ENCODE data around the gene ARHGAP25.

ARHGAP25 gene

DNA sequence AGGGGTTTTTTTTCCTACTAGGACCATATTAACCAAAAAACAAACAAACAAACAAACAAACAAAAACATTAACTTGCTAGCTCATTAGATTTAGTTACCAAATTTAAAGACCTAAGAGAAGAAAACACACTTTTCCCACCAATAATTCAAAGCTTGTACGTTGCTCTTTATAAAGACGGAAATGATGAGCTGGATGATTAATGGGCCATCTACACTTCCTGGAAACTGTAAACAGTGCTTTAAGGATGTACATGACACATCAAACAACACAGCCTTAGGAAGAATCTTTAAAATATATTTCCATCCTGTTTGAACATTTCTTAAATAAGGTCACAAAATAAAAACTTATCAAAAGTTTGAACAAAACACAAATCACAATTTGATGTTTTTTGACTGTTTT, 135.6 kb downstream of the ARHGAP25 start:
- no peak for DNase-seq

DNA sequence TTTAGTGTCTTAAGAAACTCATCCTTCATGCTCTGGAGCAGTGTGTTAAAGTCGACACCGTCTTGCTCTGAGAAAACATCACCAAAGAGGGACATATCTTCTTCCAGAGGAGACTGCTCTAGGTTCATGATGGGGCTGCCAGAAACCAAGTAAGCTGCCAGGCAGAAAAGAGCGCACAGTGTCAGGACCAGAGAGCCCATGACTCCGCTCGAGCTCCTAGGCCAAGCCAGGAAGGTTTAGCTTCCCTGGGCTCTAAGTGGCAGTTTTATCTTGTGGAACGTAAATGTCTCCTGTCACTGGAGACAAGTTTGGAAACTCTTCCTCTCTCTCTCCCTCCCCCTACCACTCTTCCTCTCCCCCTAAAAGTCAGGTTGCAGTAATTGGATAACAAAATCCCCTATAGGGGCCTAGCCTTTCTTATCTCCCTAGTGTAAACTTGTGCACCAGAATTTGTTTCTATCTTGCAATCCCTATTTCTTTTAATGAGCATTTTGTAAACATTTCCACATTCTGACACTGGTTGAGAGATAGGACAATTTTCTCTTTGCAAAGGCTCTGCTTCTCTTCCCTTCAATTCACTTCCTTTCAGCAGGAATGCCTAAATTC, 136.7 kb downstream of the ARHGAP25 start, which contains the start of gene BMP10:
BMP10 (minus strand) TSS at position 239 of the 606 bp plus-strand sequence; CDS start at position 200, 39 bp downstream.
- no peak for DNase-seq

Measured in CD4-positive, alpha-beta T cell treated with Interleukin-4 for 1 hour (primary cell).